Jurkat, Clone E6-1 (cell line): ENCODE data around the gene TM9SF4.

Source experiments
- DNase-seq: peaks from one replicate; pipeline ENCODE4 v3.0.0-alpha.2; 2011; ENCODE audit warnings: low read depth, low spot score
- H3K4me3 ChIP-seq: 2 replicates; pipeline ENCODE4 v1.5.1; 2011; ENCODE audit warnings: mild to moderate bottlenecking, low read length, control low read depth, moderate library complexity

The TM9SF4 gene

DNA sequence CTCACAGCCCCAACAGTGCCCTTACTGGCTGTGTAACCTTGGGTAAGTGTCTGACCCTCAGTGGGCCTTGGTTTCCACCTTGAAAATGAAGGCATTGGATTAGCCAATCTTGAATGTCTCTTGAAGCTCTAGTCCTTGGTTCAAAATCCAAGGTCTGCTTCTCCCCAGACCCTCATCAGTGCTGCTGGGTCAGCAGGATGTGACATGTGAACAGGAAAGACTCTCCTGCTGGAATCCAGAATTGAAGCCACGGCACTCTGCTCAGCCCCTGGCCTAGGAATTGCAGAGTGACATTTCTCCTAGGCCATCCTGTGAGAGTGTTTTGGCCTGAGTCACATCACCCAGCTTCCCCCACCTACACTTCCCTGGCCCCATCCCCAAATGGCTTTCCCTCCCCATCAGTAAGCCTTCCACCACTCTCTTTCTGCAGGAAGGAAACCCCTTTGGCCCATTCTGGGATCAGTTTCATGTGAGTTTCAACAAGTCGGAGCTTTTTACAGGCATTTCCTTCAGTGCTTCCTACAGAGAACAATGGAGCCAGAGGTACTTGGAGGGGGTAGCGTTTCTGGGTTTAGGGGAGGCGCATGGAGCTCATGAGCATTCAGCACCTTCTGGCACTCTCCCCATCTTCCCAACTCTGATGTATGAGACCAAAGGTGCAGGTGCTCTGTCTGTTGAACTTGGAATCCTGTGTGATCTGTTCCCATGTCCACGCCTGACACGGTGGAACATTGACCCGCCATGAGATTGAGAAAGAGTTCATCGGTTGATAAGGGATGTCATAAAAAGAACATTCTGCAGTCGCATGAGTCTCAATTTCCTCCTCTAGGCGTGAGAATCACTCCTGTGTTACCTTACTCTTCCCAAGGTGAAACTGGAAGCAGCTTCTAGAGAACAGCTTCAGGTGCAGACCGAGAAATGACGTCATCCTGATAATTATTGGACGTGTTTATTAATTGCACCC lies 106.9 kb downstream of the TM9SF4 start:
- no peak overlapping the region for H3K4me3 ChIP-seq
- no peak for DNase-seq
